Activated naive CD4-positive, alpha-beta T cell treated with anti-CD3 and anti-CD28 coated beads, Interleukin-2, amount 50 U/mL, for 72 hours (primary cell): ENCODE data around the gene CDCA5. TPM values are rescaled to one million over a fixed set of nuclear protein-coding genes. Genes with fewer than 3 reads are reported as not detected.

Experiments used
- ATAC-seq, 2 donors: fragments of 150-1000 bp; cut with Tn5 transposase; 2 replicates each; pipeline ENCODE4 v1.10.0; 2021; ENCODE audit warnings: mild to moderate bottlenecking in 2 of 2, moderate library complexity in 2 of 2
- DNase-seq, 2 donors: peaks; one replicate each; pipeline ENCODE4 v3.0.0; 2021 to 2022; ENCODE audit warnings: low spot score in 2 of 2
- H3K27ac Mint-ChIP-seq, 2 donors: one replicate each; pipeline ENCODE4 v1.8.0; 2022; ENCODE audit warnings: mild to moderate bottlenecking in 2 of 2, mixed read lengths in 2 of 2
- H3K36me3 Mint-ChIP-seq, 2 donors: one replicate each; pipeline ENCODE4 v1.8.0; 2022; ENCODE audit warnings: mixed read lengths in 2 of 2
- H3K9me3 Mint-ChIP-seq, 2 donors: one replicate each; pipeline ENCODE4 v1.8.0; 2022; ENCODE audit warnings: mixed read lengths in 2 of 2
- total RNA-seq, 2 donors: library from RNA; stranded (reverse); gene quantifications; one replicate each; pipeline ENCODE4 v1.2.3, GENCODE V29; 2022

The CDCA5 gene
- total RNA-seq, 2 donors from 2014 or later = 128 to 203 TPM

GRCh38 chr11:65066315-65066714 lies 17.5 kb downstream of the CDCA5 start:
- no peaks in the 10 kb centered on the region for H3K9me3 Mint-ChIP-seq
- ATAC-seq (no peak), DNase-seq (no peak)
- no peaks in the 10 kb centered on the region for H3K36me3 Mint-ChIP-seq
- H3K27ac Mint-ChIP-seq = no peak overlapping the region

GRCh38 chr11:65065851-65066250 lies 18.0 kb downstream of the CDCA5 start:
- ATAC-seq (no peak), DNase-seq (no peak)
- Mint-ChIP-seq H3K27ac (no peak overlapping the region), H3K36me3 (no peaks in the 10 kb centered on the region), H3K9me3 (no peaks in the 10 kb centered on the region)

DNA sequence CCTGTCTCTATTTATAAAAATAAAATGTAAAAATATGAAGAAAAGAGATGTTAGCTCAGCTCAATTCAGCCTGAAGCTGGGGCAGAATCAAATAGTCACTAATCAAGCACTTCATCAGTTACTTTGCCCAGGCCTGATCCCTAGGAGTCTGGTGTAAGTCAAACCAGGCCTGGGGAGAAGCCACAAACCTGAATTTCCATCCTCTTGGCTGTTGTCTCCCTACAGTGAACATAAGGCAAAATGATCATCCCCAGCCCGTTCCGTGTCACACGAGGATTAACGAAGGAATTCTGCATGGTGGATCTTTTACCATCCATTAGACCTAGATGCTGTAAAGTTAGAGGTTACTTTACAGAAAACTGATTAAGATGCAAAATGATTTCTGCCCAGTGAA lies 19.0 kb downstream of the CDCA5 start:
- Mint-ChIP-seq H3K9me3 (no peaks in the 10 kb centered on the region), H3K27ac (no peak overlapping the region), H3K36me3 (no peaks in the 10 kb centered on the region)
- DNase-seq = no peak
- no peak for ATAC-seq

GRCh38 chr11:65063532-65063931 lies 20.3 kb downstream of the CDCA5 start:
- peak; percentile 24 to 26 for ATAC-seq
- no peak overlapping the region for H3K27ac Mint-ChIP-seq
- no peaks in the 10 kb centered on the region for H3K9me3 Mint-ChIP-seq
- no peak for DNase-seq
- no peaks in the 10 kb centered on the region for H3K36me3 Mint-ChIP-seq

GRCh38 chr11:65060913-65061408 lies 22.9 kb downstream of the CDCA5 start:
- H3K9me3 Mint-ChIP-seq = no peaks in the 10 kb centered on the region
- no peaks in the 10 kb centered on the region for H3K36me3 Mint-ChIP-seq
- ATAC-seq (peak in 1 of 2 donors; percentile 5), DNase-seq (no peak)
- no peak overlapping the region for H3K27ac Mint-ChIP-seq

DNA sequence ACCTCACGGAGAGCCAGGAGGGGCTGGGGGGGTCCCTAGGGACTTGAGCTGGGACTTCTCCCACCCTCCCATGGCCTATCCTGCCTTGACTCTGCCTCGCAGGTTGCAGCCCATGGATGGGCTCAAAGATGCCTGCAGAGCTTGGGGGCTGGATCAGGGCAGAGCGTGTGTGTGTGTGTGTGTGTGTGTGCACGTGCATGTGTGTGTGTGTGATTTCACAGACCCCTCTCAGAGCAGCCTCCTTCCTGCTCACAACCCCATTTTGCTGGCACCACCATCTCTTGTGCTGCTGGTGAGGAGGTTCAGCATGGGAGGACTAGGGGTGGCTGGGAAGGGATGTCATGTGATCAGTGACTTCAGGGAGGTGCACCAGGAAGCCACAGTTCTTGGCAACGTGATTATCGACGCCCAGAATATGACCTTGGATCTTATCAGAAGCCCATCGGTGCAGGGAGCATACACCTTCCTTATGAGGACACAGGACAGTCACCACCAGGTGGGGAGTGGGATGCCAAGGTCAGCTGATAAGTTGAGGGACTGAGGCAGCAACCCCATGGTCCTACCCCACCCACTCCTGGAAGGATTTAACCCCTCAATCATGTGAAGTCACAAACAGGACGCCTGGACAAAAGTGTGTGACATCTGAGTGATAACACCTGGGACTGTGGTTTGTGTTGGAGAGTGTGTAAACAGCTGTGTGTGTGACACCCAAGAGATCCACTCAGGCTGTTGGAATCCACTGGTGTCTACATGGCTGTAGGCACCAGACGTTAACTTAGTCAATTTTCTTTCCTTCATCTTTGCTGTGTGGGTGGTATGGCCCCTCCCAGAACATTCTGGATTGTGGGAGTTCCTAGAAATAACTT lies 23.6 kb downstream of the CDCA5 start:
- ATAC-seq (no peak), DNase-seq (no peak)
- H3K27ac Mint-ChIP-seq = no peak overlapping the region

GRCh38 chr11:65059523-65059922 lies 24.3 kb downstream of the CDCA5 start:
- H3K9me3 Mint-ChIP-seq = no peaks in the 10 kb centered on the region
- no peak overlapping the region for H3K27ac Mint-ChIP-seq
- H3K36me3 Mint-ChIP-seq = no peaks in the 10 kb centered on the region
- DNase-seq (no peak), ATAC-seq (no peak)

More for the DNA sequence above, 23.6 kb downstream of the CDCA5 start:
- H3K9me3 Mint-ChIP-seq = no peaks in the 10 kb centered on the region
- H3K36me3 Mint-ChIP-seq = no peaks in the 10 kb centered on the region

GRCh38 chr11:65058419-65059054 lies 25.3 kb downstream of the CDCA5 start, which contains the start of gene NAALADL1:
Gene NAALADL1, minus strand, starts transcription at chr11:65058553. Its CDS starts 32 bp downstream, at chr11:65058521.
- DNase-seq (no peak), ATAC-seq (no peak)
- H3K9me3 Mint-ChIP-seq = no peaks in the 10 kb centered on the region
- no peak within 1 kb of the TSS for H3K27ac Mint-ChIP-seq
- no peaks in the 10 kb centered on the region for H3K36me3 Mint-ChIP-seq

GRCh38 chr11:65058012-65058411 lies 25.8 kb downstream of the CDCA5 start:
- H3K27ac Mint-ChIP-seq = no peak overlapping the region
- no peaks in the 10 kb centered on the region for H3K36me3 Mint-ChIP-seq
- no peaks in the 10 kb centered on the region for H3K9me3 Mint-ChIP-seq
- no peak for DNase-seq
- ATAC-seq = no peak

DNA sequence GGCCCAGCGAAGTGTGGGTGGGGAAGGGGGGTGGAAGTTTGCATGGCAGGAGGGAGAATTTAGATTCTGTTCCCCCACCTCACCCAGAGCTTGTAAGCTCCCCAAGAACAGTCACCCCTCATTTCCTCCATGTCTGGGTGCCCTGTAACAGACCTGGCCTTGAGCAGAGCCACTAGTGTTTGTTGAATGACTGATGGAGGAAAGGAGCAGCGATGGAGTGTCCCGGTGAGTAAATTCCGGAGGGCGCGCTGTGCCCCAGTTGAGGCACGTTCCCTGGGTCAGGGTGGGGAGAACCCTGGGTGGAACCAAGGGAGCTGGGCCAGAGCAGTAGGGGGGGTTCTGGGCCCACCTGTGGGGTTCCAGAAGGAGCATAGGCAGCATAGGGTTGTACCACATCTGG lies 26.3 kb downstream of the CDCA5 start:
- ATAC-seq = no peak
- H3K27ac Mint-ChIP-seq = no peak overlapping the region
- H3K9me3 Mint-ChIP-seq = no peaks in the 10 kb centered on the region
- no peak for DNase-seq
- no peaks in the 10 kb centered on the region for H3K36me3 Mint-ChIP-seq

DNA sequence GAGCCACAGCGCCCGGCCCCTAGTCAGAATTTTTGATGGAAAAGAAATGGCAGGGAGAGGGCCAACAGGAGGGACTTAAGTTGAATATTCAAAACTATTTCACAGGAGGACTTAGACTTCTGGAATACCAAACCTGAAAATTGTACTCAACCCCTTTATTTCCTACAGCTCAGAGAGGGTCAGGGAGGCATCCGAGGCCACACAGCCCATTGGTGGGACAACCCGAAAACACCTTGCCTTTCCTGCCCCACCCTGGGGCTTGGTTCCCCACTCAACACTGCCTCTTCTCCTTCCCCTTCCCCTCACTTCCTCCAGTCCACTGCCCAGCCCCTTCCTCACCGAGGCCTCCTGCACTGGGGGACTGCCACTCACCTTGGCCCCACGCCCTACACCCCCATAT lies 26.8 kb downstream of the CDCA5 start:
- ATAC-seq = no peak
- H3K9me3 Mint-ChIP-seq = no peaks in the 10 kb centered on the region
- no peaks in the 10 kb centered on the region for H3K36me3 Mint-ChIP-seq
- no peak overlapping the region for H3K27ac Mint-ChIP-seq
- no peak for DNase-seq

GRCh38 chr11:65055538-65055937 lies 28.3 kb downstream of the CDCA5 start:
- H3K27ac Mint-ChIP-seq = peak overlapping the region in 1 of 2 donors; percentile 2
- DNase-seq (no peak), ATAC-seq (no peak)
- H3K9me3 Mint-ChIP-seq = no peaks in the 10 kb centered on the region
- H3K36me3 Mint-ChIP-seq = no peaks in the 10 kb centered on the region

DNA sequence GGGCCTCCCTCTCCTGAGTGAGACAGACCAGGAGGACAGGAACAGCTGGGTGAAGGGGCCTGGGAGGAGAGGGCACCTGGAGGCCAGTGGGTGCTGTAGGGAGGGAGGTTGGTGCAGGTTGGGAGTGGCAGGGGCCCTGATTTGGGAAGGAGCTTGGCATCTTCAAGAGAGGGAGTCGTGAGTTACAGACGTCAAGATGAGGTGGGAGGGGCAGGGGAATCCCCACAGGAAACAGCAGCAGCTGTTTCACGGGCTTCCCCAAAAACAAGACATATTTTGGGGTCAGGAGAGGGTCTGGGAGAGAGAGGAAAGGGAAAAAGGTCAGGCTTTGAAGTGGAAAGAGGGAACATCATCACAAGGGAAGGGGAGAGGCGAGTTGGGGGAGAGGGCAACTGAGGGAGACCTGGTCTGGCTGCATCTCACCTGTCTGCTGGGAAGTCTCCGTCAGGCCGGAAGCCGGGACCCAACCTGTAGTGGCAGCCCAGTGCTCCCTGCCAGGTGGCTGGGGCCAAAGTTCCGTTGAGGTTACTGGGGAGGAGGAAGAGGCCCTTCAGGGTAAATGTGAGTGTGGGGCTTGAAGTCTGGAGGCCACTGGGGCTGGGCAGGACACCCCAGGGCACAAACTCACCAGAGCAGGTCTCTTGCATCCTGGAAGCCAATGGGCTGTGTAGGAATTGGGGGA lies 29.9 kb downstream of the CDCA5 start:
- no peak for DNase-seq
- Mint-ChIP-seq H3K27ac (peak overlapping the region; percentile 80 to 87), H3K36me3 (no peaks in the 10 kb centered on the region), H3K9me3 (no peaks in the 10 kb centered on the region)
- ATAC-seq = peak in 1 of 2 donors; percentile 29

DNA sequence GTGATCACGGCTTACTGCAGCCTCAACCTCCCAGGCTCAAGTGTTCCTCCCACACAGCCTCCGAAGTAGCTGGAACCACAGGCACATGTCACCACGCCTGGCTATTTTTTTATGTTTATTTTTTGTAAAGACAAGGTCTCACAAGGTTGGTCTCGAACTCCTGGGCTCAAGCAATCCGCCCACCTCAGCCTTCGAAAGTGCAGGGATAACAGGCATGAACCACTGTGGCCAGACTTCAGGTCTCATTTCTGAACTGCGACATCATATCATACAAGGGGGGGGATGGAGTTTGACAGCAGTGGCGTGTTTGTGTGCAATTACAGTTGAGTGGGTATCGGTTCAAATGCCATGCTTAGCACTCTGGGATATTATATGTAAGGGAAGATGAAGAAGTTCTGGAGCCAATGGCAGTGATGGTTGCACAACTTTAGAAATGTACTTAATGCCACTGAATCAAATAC lies 32.4 kb downstream of the CDCA5 start:
- DNase-seq (no peak), ATAC-seq (no peak)
- Mint-ChIP-seq H3K27ac (no peak overlapping the region), H3K9me3 (no peaks in the 10 kb centered on the region), H3K36me3 (peaks cover 0 to 6% of the 10 kb centered on the region in 2 donors)

- peaks cover 1 to 11% of the 10 kb centered on the region in 2 donors for H3K36me3 Mint-ChIP-seq
- ATAC-seq = peak; percentile 71 to 83
- DNase-seq = no peak
- no peaks in the 10 kb centered on the region for H3K9me3 Mint-ChIP-seq
- H3K27ac Mint-ChIP-seq = peak overlapping the region; percentile 68 to 81
Measured at GRCh38 chr11:65047581-65048422, 36.0 kb downstream of the CDCA5 start.

GRCh38 chr11:65045728-65046127 lies 38.1 kb downstream of the CDCA5 start:
- Mint-ChIP-seq H3K36me3 (peaks cover 7 to 11% of the 10 kb centered on the region in 2 donors), H3K27ac (no peak overlapping the region), H3K9me3 (no peaks in the 10 kb centered on the region)
- no peak for ATAC-seq
- DNase-seq = no peak
